Gastroesophageal sphincter (tissue), 4 donors: ENCODE results near the gene USH1G. TPM values are rescaled to one million over a fixed set of nuclear protein-coding genes. Genes with fewer than 3 reads are reported as not detected.

Experiments used
- ATAC-seq: fragments of 150-250 bp; one replicate; pipeline ENCODE4 v1.9.1; 2016; ENCODE audit warnings: mild to moderate bottlenecking, moderate library complexity
- H3K27ac ChIP-seq, 4 donors: fragments of 200-600 bp; sonication (generic) in 3 of 4; 1 replicate in 3 of 4; 2 replicates in 1 of 4; pipeline ENCODE4 v1.5.1; 2016 to 2019
- H3K27me3 ChIP-seq: fragments of 200-600 bp; sonication (generic); one replicate; pipeline ENCODE4 v1.5.1; 2019
- H3K36me3 ChIP-seq, 2 donors: fragments of 200-600 bp; sonication (generic); one replicate each; pipeline ENCODE4 v1.5.1; 2019; ENCODE audit warnings: control low read depth in 1 of 2
- H3K4me1 ChIP-seq, 3 donors: fragments of 200-600 bp; sonication (generic); 1 replicate in 2 of 3; 2 replicates in 1 of 3; pipeline ENCODE4 v1.5.1; 2016 to 2019; ENCODE audit warnings: control low read depth in 2 of 3
- H3K4me3 ChIP-seq, 2 donors: fragments of 200-600 bp; sonication (generic); one replicate each; pipeline ENCODE4 v1.5.1; 2019; ENCODE audit warnings: mild to moderate bottlenecking in 1 of 2, moderate library complexity in 1 of 2
- H3K9me3 ChIP-seq, 3 donors: fragments of 200-600 bp; sonication (generic); one replicate each; pipeline ENCODE4 v1.5.1; 2017 to 2019; ENCODE audit warnings: control low read depth in 2 of 3
- EP300 ChIP-seq: sonication (generic); formaldehyde crosslinking; IDR thresholded peaks from one replicate; pipeline ENCODE4 v1.6.1; 2017; ENCODE audit warnings: antibody characterized with exemption, mild to moderate bottlenecking
- POLR2A ChIP-seq, 2 donors: fragments of 450-650 bp; IDR thresholded peaks; one replicate each; pipeline ENCODE4 v1.6.1; 2017; ENCODE audit warnings: antibody characterized with exemption in 2 of 2, mild to moderate bottlenecking in 2 of 2, moderate library complexity in 1 of 2
- POLR2AphosphoS5 ChIP-seq: sonication (generic); formaldehyde crosslinking; IDR thresholded peaks from one replicate; pipeline ENCODE4 v1.6.1; 2017; ENCODE audit warnings: antibody characterized with exemption
- WGBS, 2 donors: methylation state at CpG; one replicate each; pipeline ENCODE4 v1.1.5; 2018; ENCODE audit warnings: low coverage in 1 of 2; 5-methylcytosine and 5-hydroxymethylcytosine counted together
- total RNA-seq, 4 donors: library from RNA; depleted of rRNA; stranded (reverse); fragments of >200 nt; gene quantifications; one replicate each; pipeline ENCODE4 v1.1.0, GENCODE V29; 2016
- TF ChIP-seq, protein P1 (sequence below), 4 experiments: fragments of 200-600 bp in 2 of 4; fragments of 450-650 bp in 2 of 4; sonication (generic) in 1 of 4; IDR thresholded peaks; one replicate each; pipeline ENCODE4 v1.5.1; 2017 to 2019; ENCODE audit warnings: antibody characterized with exemption in 4 of 4, mild to moderate bottlenecking in 2 of 4, moderate library complexity in 2 of 4

USH1G gene
- total RNA-seq, 4 donors from 2014 or later, result not detected

DNA sequence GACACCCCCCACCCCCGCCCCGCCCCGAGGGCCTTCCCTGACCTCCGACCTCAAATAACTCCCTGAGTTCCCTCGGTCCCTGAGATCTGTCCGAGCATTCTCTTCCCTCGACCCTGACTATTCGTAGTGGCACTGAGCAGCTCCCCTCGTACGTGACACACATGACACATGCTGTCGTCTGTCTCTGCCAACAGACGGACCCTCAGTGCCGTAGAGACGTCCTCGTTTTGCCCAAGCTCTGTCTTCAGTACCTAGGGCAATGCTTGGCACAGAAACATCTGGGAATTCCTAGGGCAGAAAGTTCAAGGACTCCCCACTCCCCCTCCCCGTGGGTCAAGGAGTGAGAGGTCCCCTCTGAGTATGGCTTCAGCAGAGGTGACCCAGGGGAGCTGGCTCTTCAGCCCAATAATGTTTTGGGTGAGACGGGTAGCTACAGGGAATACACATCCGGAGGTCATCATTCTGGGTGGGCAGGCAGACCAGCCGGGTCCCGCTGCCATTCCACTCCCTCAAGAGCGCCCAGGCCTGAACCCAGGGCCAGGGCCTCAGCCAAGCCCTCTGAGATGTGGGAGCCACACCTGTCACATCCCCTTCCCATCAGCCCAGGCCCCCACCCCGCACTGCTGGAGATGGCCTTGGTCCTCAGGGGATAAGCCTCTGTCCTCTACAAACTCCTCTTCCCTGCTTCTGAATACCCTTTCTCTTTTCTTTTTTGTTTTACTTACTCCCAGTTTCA, 29.0 kb downstream of the USH1G start:
- WGBS, 2 donors, result 25 to 31% methylated on average over 2 to 5 of the region's 22 CpGs
- Histone ChIP-seq H3K9me3 (no peaks in the 10 kb centered on the region), H3K4me3 (peak overlapping the region in 1 of 2 donors; percentile 43), H3K4me1 (peaks cover 0 to 13% (median 9%) of the 10 kb centered on the region in 3 donors), H3K36me3 (no peaks in the 10 kb centered on the region), H3K27me3 (peaks cover 68% of the 10 kb centered on the region), H3K27ac (no peak overlapping the region)
- TF ChIP-seq, protein P1, sequence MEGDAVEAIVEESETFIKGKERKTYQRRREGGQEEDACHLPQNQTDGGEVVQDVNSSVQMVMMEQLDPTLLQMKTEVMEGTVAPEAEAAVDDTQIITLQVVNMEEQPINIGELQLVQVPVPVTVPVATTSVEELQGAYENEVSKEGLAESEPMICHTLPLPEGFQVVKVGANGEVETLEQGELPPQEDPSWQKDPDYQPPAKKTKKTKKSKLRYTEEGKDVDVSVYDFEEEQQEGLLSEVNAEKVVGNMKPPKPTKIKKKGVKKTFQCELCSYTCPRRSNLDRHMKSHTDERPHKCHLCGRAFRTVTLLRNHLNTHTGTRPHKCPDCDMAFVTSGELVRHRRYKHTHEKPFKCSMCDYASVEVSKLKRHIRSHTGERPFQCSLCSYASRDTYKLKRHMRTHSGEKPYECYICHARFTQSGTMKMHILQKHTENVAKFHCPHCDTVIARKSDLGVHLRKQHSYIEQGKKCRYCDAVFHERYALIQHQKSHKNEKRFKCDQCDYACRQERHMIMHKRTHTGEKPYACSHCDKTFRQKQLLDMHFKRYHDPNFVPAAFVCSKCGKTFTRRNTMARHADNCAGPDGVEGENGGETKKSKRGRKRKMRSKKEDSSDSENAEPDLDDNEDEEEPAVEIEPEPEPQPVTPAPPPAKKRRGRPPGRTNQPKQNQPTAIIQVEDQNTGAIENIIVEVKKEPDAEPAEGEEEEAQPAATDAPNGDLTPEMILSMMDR (IDR thresholded peaks at IDR 0.05), result no peak
- TF ChIP-seq POLR2A (IDR thresholded peaks at IDR 0.05) (no peak), EP300 (no peak), POLR2AphosphoS5 (no peak)
- no peak for ATAC-seq

- WGBS, 2 donors, result no CpG with 5 or more reads among the region's 86 CpGs
- no peak within 1 kb of the TSS for H3K27ac ChIP-seq
- H3K27me3 ChIP-seq, result peaks cover 76% of the 10 kb centered on the region
- peak within 1 kb of the TSS in 1 of 2 donors; percentile 43 for H3K4me3 ChIP-seq
- H3K36me3 ChIP-seq, result no peaks in the 10 kb centered on the region
- H3K9me3 ChIP-seq, result no peaks in the 10 kb centered on the region
- H3K4me1 ChIP-seq, result peaks cover 0 to 13% (median 9%) of the 10 kb centered on the region in 3 donors
- TF ChIP-seq POLR2AphosphoS5 (no peak), POLR2A (IDR thresholded peaks at IDR 0.05) (no peak), EP300 (no peak)
- TF ChIP-seq, protein P1 (IDR thresholded peaks at IDR 0.05), result no peak
- ATAC-seq, result peak; percentile 44
Measured at GRCh38 chr17:74892974-74893911, 29.8 kb downstream of the USH1G start, which contains the start of gene FADS6. FADS6 (minus strand) TSS chr17:74893633; CDS start chr17:74893595, 38 bp downstream.

GRCh38 chr17:74892013-74892841, 30.8 kb downstream of the USH1G start:
- Histone ChIP-seq H3K9me3 (no peaks in the 10 kb centered on the region), H3K27me3 (peaks cover 87% of the 10 kb centered on the region), H3K27ac (no peak overlapping the region), H3K4me1 (peaks cover 0 to 13% (median 9%) of the 10 kb centered on the region in 3 donors), H3K36me3 (no peaks in the 10 kb centered on the region), H3K4me3 (no peak overlapping the region)
- ATAC-seq, result no peak
- TF ChIP-seq POLR2AphosphoS5 (no peak), POLR2A (IDR thresholded peaks at IDR 0.05) (no peak), EP300 (no peak)
- TF ChIP-seq, protein P1 (IDR thresholded peaks at IDR 0.05), result no peak
- WGBS, 2 donors, result 65% methylated on average over 5 of the region's 20 CpGs; no CpG with 5 or more reads in 1 of the 2 donors

GRCh38 chr17:74890554-74890953, 32.5 kb downstream of the USH1G start:
- H3K27me3 ChIP-seq, result peaks cover 84% of the 10 kb centered on the region
- H3K27ac ChIP-seq, result no peak overlapping the region
- no peaks in the 10 kb centered on the region for H3K36me3 ChIP-seq
- ATAC-seq, result no peak
- no peak for TF ChIP-seq EP300
- TF ChIP-seq, protein P1 (IDR thresholded peaks at IDR 0.05), result no peak
- no peak for TF ChIP-seq POLR2A (IDR thresholded peaks at IDR 0.05)
- no peak for TF ChIP-seq POLR2AphosphoS5
- H3K4me3 ChIP-seq, result no peak overlapping the region
- H3K9me3 ChIP-seq, result no peaks in the 10 kb centered on the region
- 94 to 100% methylated on average over 1 to 5 of the region's 7 CpGs for WGBS, 2 donors
- peaks cover 0 to 13% (median 9%) of the 10 kb centered on the region in 3 donors for H3K4me1 ChIP-seq
